Ishikawa (cell line): Measurements from ENCODE around the gene PRC1.

Experiments
- CEBPB ChIP-seq: IDR thresholded peaks from 2 replicates; pipeline ENCODE4 v1.6.1; 2012
- CREB1 ChIP-seq: IDR thresholded peaks from 2 replicates; pipeline ENCODE4 v1.6.1; 2012; ENCODE audit warnings: low read depth
- EGR1 ChIP-seq: IDR thresholded peaks from 2 replicates; pipeline ENCODE4 v1.6.1; 2012
- EP300 ChIP-seq: IDR thresholded peaks from 2 replicates; pipeline ENCODE4 v1.6.1; 2012; ENCODE audit warnings: borderline replicate concordance
- FOXM1 ChIP-seq: IDR thresholded peaks from 2 replicates; pipeline ENCODE4 v1.6.1; 2012; ENCODE audit warnings: low read depth, borderline replicate concordance
- MAX ChIP-seq: IDR thresholded peaks from 2 replicates; pipeline ENCODE4 v1.6.1; 2012
- NFIC ChIP-seq: IDR thresholded peaks from 2 replicates; pipeline ENCODE4 v1.6.1; 2012
- RAD21 ChIP-seq: IDR thresholded peaks from 2 replicates; pipeline ENCODE4 v1.6.1; 2012; ENCODE audit warnings: low read depth
- REST ChIP-seq: IDR thresholded peaks from 2 replicates; pipeline ENCODE4 v1.6.1; 2012; ENCODE audit warnings: low read depth, mild to moderate bottlenecking
- TAF1 ChIP-seq: IDR thresholded peaks from 2 replicates; pipeline ENCODE4 v1.6.1; 2012; ENCODE audit warnings: low read depth, mild to moderate bottlenecking
- TCF12 ChIP-seq: IDR thresholded peaks from 2 replicates; pipeline ENCODE4 v1.6.1; 2012; ENCODE audit warnings: low read depth
- TEAD4 ChIP-seq: IDR thresholded peaks from 2 replicates; pipeline ENCODE4 v1.6.1; 2012
- USF1 ChIP-seq: IDR thresholded peaks from 2 replicates; pipeline ENCODE4 v1.6.1; 2012
- YY1 ChIP-seq: IDR thresholded peaks from 2 replicates; pipeline ENCODE4 v1.6.1; 2012; ENCODE audit warnings: low read depth
- ZBTB7A ChIP-seq: IDR thresholded peaks from 2 replicates; pipeline ENCODE4 v1.6.1; 2012; ENCODE audit warnings: low read depth

PRC1 gene

GRCh38 chr15:91007266-91007665, 12.9 kb upstream of the PRC1 start:
- TF ChIP-seq EP300, result no peak
- no peak for TF ChIP-seq TEAD4
- TF ChIP-seq RAD21, result no peak
- no peak for TF ChIP-seq CEBPB
- TF ChIP-seq FOXM1, result no peak

GRCh38 chr15:91001209-91001608, 6.9 kb upstream of the PRC1 start:
- no peak for TF ChIP-seq CEBPB

- TF ChIP-seq NFIC, result no peak
- no peak for TF ChIP-seq TCF12
- TF ChIP-seq FOXM1, result no peak
- no peak for TF ChIP-seq TEAD4
Measured at GRCh38 chr15:90998737-90999136, 4.4 kb upstream of the PRC1 start.

- TF ChIP-seq TCF12 (no peak), USF1 (no peak), REST (no peak), TEAD4 (no peak), RAD21 (no peak), YY1 (no peak; the same call in 1 of the 2 replicates), EGR1 (no peak), EP300 (no peak), NFIC (no peak), TAF1 (no peak), FOXM1 (no peak), ZBTB7A (no peak), CEBPB (no peak), CREB1 (no peak), MAX (no peak)
Measured at GRCh38 chr15:90994059-90994416, 297 bp downstream of the PRC1 start.

GRCh38 chr15:90991587-90992285, 2.6 kb downstream of the PRC1 start:
- no peak for TF ChIP-seq EP300
- TF ChIP-seq RAD21, result no peak
- TF ChIP-seq TEAD4, result no peak
- no peak for TF ChIP-seq USF1
- no peak for TF ChIP-seq EGR1
- no peak for TF ChIP-seq REST
- no peak for TF ChIP-seq CREB1
- no peak for TF ChIP-seq FOXM1
- TF ChIP-seq ZBTB7A, result no peak
- no peak for TF ChIP-seq MAX
- TF ChIP-seq YY1, result no peak
- TF ChIP-seq NFIC, result no peak
- TF ChIP-seq TCF12, result no peak
- TF ChIP-seq TAF1, result no peak
- TF ChIP-seq CEBPB, result no peak

GRCh38 chr15:90990446-90990845, 3.9 kb downstream of the PRC1 start:
- TF ChIP-seq CREB1 (no peak), EGR1 (no peak), EP300 (no peak), YY1 (no peak), RAD21 (no peak), USF1 (no peak), TCF12 (no peak), ZBTB7A (no peak), NFIC (no peak), TAF1 (no peak), FOXM1 (no peak), TEAD4 (no peak), CEBPB (no peak), MAX (no peak), REST (no peak)
